ENCODE measurements around the gene CCNK.
A peak's percentile ranks its signal among the peaks of the same experiment; 100 is the strongest.

Gene CCNK

GRCh38 chr14:99560403-99560802 lies 79.2 kb downstream of the CCNK start:
- TF ChIP-seq CTCF (IDR thresholded peaks at IDR 0.05; ENCODE audit: low read depth, low read length), result no peak
- no peaks in the 10 kb centered on the region for H3K27me3 ChIP-seq
- peaks cover 53% of the 10 kb centered on the region for H3K4me1 ChIP-seq
- DNase-seq, result no peak
- no peaks in the 10 kb centered on the region for H3K9me3 ChIP-seq
- peaks cover 14% of the 10 kb centered on the region for H3K36me3 ChIP-seq
- no peak overlapping the region for H3K4me3 ChIP-seq (ENCODE audit: low read depth, low read length)

GRCh38 chr14:99560922-99561683 lies 79.9 kb downstream of the CCNK start:
- H3K36me3 ChIP-seq, result peaks cover 14% of the 10 kb centered on the region
- H3K9me3 ChIP-seq, result no peaks in the 10 kb centered on the region
- peak; percentile 70 for DNase-seq
- H3K4me3 ChIP-seq (ENCODE audit: low read depth, low read length), result peak overlapping the region; percentile 12; the same call in 1 of the 2 replicates
- no peaks in the 10 kb centered on the region for H3K27me3 ChIP-seq
- peaks cover 60% of the 10 kb centered on the region for H3K4me1 ChIP-seq
- no peak for TF ChIP-seq CTCF (IDR thresholded peaks at IDR 0.05; ENCODE audit: low read depth, low read length)

GRCh38 chr14:99561864-99562263 lies 80.7 kb downstream of the CCNK start:
- H3K4me1 ChIP-seq, result peaks cover 68% of the 10 kb centered on the region
- H3K4me3 ChIP-seq (ENCODE audit: low read depth, low read length), result no peak overlapping the region
- no peaks in the 10 kb centered on the region for H3K27me3 ChIP-seq
- no peaks in the 10 kb centered on the region for H3K9me3 ChIP-seq
- peaks cover 14% of the 10 kb centered on the region for H3K36me3 ChIP-seq
- TF ChIP-seq CTCF (IDR thresholded peaks at IDR 0.05; ENCODE audit: low read depth, low read length), result no peak
- no peak for DNase-seq

Data from BE2C (cell line).